GM19438 (cell line): ENCODE data around the gene NEU4.

ENCODE experiments used
- ATAC-seq: cut with Tn5 transposase; IDR thresholded peaks from one replicate; pipeline ENCODE4 v1.9.1; 2021; ENCODE audit warnings: low read depth; ENCODE audit not compliant: unreplicated experiment

The NEU4 gene

DNA sequence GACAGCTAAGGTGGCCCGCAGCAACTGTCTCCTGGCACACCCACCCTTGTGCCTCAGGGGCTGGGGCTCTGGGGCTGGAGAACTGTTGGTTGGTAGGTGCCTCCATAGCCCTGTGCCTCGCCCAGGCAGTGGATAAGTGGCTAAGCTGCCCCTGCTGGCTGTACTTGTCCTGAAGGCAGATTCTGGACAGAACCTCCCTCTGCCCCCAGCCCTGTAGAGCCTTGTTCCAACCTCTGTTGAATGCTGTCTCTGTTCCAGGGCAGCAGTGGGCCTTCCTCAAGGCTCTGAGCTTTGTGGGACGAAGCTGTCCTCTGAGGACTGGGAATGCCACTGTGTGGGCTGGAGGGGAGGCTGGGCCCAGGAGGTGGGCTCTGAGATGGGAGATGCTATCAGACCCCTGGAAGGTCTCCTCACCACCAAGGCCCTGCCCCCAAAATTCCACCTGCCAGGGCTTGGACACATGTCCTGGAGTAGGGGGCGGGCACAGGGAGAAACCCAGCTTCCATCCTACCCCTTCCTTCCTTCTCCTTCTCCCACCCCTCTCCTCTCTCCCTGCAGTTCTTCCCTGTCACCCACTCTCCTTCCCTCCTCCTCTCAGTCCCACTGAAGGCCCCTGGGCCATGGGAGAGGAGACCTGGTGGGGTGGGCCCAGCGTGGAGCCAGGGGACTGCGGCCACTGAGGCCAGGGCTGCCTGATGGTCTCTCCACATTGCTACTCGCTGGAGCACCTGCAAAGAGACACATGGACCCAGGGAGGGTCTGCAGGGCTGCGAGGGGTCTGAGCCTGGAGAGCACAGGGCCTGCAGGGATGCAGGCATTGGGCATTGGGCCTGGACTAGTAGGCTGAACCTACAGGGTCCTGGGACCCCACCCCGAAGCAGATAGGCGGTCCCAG is 51.4 kb downstream of the NEU4 start:
- ATAC-seq = no peak

DNA sequence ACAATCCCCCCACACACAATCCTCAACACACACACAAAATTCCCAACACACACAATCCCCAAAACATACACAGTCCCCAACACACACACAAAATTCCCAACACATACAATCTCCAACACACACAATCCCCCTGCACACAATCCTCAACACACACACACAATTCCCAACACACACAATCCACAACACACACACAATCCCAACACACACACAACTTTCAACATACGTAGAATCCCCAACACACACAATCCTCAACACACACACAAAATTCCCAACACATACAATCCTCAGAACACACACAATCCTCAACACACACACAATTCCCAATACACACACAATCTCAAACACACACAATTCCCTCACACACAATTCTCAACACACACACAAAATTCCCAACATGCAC is 52.3 kb downstream of the NEU4 start:
- no peak for ATAC-seq

DNA sequence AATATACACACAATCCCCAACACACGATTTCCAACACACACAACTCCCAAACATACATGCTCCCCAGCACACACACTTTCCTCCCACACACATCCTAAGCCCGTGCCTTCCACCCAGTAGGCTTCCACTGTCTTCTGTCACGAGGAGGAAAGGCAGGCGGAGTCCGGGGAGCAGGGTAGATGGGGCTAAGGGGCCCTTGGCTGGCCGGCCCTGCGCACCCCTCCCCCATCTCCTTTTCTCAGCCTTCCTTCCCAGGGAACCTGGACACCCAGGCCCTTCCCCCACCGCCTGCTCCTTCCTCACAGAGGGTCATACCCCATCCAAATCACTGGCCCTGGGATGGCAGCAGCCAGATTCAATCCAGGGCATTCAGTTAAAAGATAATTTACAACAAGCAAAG is 53.1 kb downstream of the NEU4 start:
- no peak for ATAC-seq

DNA sequence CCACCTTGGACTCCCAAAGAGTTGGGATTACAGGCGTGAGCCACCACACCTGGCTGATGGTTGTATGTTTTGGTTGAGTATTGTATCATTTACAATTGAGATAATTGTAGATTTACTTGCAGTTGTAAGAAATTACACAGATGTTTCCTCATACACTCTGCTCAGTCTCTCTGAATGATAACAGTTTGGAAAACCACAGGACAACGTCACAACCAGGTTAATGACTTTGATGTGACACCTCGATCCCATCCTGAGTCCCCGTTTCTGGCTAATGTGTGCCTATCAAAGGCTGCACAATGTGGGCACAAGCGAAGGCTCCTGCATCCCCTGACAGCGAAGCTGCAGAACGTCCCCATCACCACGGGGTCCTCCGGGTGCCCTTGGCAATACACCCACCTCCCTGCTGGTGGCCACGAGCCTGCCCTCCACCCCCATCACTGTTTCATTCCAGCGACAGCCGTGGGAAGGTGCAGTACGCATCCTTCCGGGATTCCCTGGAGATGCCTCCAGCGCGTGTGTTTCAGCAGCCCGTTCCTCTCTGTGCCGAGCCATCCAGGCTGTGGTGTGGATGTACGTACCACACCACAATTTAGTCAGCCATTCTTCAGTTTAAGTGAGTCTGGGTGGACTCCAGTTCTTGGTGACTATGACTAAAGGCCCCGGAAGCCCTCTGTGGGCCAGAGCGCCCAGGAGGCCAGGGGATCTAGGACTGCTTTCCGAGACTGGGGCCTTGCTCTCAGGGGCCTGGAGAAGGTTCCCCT is 54.0 kb downstream of the NEU4 start:
- ATAC-seq = no peak

DNA sequence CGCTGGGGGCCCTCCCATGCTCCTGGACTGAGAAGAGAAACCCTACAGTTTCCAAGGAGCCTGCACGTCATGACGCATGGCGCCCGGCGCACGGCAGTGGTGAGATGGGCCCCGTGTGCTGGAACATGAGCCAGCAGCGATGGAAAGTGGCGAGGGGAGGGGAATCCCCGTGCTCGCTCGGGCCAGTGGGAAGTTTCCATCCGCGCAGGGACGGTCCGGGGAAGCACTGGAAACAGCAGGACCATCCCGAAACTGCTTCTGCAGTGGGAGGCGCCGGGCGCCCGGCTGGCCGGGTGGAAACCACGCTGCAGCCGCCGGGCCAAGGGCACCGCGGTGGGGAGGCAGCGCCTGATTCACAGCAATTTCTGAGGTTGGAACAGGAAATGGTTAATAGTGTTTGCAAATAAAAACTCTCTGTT is 54.6 kb downstream of the NEU4 start:
- no peak for ATAC-seq

DNA sequence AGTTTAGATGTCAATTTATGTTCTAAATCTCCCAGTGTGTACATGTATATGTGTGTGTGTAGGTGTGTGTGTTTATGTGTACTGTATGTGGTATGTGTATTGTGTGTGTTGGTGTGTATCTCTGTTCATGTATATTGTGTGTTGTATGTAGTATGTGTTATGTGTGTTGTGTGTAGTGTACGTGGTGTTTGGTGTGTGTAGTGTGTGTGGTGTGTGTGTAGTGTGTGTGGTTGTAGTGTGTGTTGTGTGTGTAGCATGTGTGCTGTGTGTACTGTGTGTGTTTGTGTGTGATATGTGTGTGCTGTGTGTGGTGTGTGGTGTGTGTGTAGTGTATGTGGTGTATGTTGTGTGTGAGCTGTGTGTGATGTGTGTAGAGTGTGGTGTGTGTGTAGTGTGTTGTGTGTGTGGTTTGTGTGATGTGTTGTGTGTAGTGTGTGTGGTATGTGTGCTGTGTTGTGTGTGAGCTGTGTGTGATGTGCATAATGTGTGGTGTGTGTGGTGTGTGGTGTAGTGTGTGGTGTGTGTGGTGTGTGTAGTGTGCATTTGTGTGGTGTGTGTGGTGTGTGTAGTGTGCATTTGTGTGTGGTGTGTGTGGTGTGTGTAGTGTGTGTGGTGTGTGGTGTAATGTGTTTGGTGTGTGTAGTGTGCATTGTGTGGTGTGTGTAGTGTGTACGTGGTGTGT is 55.3 kb downstream of the NEU4 start:
- ATAC-seq = no peak

DNA sequence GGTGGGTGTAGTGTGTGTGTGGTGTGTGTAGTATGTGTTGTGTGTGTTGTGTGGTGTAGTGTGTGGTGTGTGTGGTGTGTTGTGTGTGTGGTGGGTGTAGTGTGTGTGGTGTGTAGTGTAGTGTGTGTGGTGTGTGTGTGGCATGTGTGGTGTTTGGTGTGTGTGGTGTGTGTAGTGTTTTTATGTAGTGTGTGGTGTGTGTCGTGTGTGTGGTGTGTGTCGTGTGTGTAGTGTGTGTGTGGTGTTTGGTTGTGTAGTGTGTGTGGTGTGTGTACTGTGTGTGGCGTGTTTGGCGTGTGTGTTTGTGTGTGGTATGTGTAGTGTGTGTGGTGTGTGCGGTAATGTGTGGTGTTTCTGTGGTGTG is 55.8 kb downstream of the NEU4 start:
- ATAC-seq = no peak

DNA sequence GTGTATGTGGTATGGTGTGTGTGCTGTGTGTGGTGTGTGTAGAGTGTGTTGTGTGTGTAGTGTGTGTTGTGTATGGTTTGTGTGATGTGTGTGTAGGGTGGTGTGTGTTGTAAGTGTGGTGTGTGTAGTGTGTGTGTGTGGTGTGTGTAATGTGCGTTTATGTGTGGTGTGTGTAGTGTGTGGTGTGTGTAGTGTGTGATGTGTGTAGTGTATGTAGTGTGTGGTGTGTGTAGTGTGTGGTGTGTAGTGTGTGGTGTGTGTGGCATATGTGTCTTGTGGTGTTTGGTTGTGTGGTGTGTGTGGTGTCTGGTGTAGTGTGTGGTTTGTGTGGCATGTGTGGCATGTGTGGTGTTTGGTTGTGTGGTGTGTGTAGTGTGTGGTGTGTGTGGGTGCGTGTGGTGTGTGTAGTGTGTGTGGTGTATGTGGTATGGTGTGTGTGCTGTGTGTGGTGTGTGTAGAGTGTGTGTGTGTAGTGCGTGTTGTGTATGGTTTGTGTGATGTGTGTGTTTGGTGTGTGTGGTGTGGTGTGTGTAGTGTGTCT is 56.5 kb downstream of the NEU4 start:
- ATAC-seq = no peak

DNA sequence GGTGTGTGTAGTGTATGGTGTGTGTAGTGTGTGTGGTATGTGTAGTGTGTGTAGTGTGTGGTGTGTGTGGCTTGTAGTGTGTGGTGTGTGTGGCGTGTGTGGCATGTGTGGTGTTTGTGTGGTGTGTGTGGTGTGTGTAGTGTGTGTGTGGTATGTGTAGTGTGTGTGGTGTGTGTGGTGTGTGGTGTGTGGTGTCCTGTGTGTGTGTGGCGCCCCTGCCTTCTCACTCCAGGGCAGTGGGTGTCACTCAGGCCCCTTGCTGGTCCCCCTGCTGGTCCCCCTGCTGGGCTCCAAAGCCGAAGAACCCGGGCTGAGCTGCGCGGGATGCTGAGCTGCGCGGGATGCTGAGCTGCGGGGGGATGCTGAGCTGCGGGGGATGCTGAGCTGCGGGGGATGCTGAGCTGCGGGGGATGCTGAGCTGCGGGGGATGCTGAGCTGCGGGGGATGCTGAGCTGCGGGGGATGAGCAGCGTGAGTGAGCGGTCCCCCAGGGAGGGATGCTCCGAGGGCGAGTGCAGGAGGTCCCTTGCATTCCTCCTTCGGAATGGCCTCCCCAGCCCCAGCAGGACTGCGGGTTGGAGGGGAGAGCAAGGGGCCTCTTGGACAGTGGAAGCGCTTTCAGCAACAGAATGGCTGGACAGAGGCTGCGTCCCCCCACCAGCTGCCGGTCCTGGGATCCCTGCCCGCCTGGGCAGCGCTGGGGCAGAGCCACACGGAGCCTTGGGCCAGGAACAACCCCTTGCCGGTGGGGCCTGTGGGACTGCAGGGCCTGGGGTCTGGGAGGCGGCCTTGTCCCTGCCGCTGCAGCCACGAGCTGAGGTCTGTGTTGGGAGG is 57.2 kb downstream of the NEU4 start:
- ATAC-seq = no peak
